GM12878 (cell line): ENCODE data around the gene MAP2K2. TPM values are rescaled to one million over a fixed set of nuclear protein-coding genes. Genes with fewer than 3 reads are reported as not detected.

Experiments
- BCL3 ChIP-seq: IDR thresholded peaks from 2 replicates; pipeline ENCODE4 v1.6.1; 2011; ENCODE audit warnings: borderline replicate concordance, low read depth, mild to moderate bottlenecking, moderate library complexity, low read length; ENCODE audit not compliant: insufficient read depth, poor library complexity, severe bottlenecking
- CBFB ChIP-seq: IDR thresholded peaks from 2 replicates; pipeline ENCODE4 v1.6.1; 2016; ENCODE audit warnings: antibody characterized with exemption, low read depth
- CBX5 ChIP-seq: sonication (generic); IDR thresholded peaks from 2 replicates; pipeline ENCODE4 v1.6.1; 2016; ENCODE audit warnings: low read depth, moderate library complexity, mild to moderate bottlenecking, inconsistent platforms
- DPF2 ChIP-seq: fragments of 450-650 bp; IDR thresholded peaks from 2 replicates; pipeline ENCODE4 v1.6.1; 2017; ENCODE audit warnings: mild to moderate bottlenecking
- GATAD2B ChIP-seq: fragments of 450-650 bp; conservative IDR thresholded peaks from 2 replicates; pipeline ENCODE4 v1.6.1; 2017; ENCODE audit warnings: low read depth, mild to moderate bottlenecking, moderate library complexity
- NFXL1 ChIP-seq: fragments of 450-650 bp; IDR thresholded peaks from 2 replicates; pipeline ENCODE4 v1.6.1; 2017; ENCODE audit warnings: antibody characterized with exemption, mild to moderate bottlenecking, borderline replicate concordance
- POLR2AphosphoS5 ChIP-seq: IDR thresholded peaks from 2 replicates; pipeline ENCODE4 v1.6.1; 2011; ENCODE audit warnings: mild to moderate bottlenecking, low read length, inconsistent platforms
- RAD21 ChIP-seq: IDR thresholded peaks from 2 replicates; pipeline ENCODE4 v1.6.1; 2011; ENCODE audit warnings: mild to moderate bottlenecking, low read depth, low read length, moderate library complexity; ENCODE audit not compliant: insufficient read depth
- SMAD1 ChIP-seq: fragments of 450-650 bp; IDR thresholded peaks from 2 replicates; pipeline ENCODE4 v1.6.1; 2018; ENCODE audit warnings: mild to moderate bottlenecking, low read depth; ENCODE audit not compliant: partially characterized antibody
- SMAD5 ChIP-seq: IDR thresholded peaks from 2 replicates; pipeline ENCODE4 v1.6.1; 2016; ENCODE audit warnings: antibody characterized with exemption, low read depth
- SMARCA5 ChIP-seq: fragments of 450-650 bp; IDR thresholded peaks from 2 replicates; pipeline ENCODE4 v1.6.1; 2017; ENCODE audit warnings: mild to moderate bottlenecking
- SP1 ChIP-seq: IDR thresholded peaks from one replicate; pipeline ENCODE4 v1.6.1; 2011; ENCODE audit warnings: low read depth, low read length
- SUPT20H ChIP-seq: IDR thresholded peaks from 2 replicates; pipeline ENCODE4 v1.6.1; 2011; ENCODE audit warnings: low read depth, mild to moderate bottlenecking, low read length, moderate library complexity, borderline replicate concordance; ENCODE audit not compliant: control insufficient read depth
- SUZ12 ChIP-seq: fragments of 200-600 bp; sonication (generic); IDR thresholded peaks from one replicate; pipeline ENCODE4 v1.6.1; 2018; ENCODE audit warnings: antibody characterized with exemption, mild to moderate bottlenecking; ENCODE audit not compliant: unreplicated experiment
- ZBED1 ChIP-seq: IDR thresholded peaks from 2 replicates; pipeline ENCODE4 v1.6.1; 2016; ENCODE audit warnings: borderline replicate concordance
- ZBTB4 ChIP-seq: fragments of 450-650 bp; formaldehyde crosslinking; IDR thresholded peaks from 2 replicates; pipeline ENCODE4 v1.4.0; 2022; ENCODE audit warnings: mild to moderate bottlenecking, moderate library complexity
- ZBTB40 ChIP-seq: fragments of 450-650 bp; IDR thresholded peaks from 2 replicates; pipeline ENCODE4 v1.6.1; 2016; ENCODE audit warnings: mild to moderate bottlenecking, moderate library complexity, borderline replicate concordance
- ZNF384 ChIP-seq: IDR thresholded peaks from 2 replicates; pipeline ENCODE4 v1.6.1; 2012; ENCODE audit warnings: low read depth, mild to moderate bottlenecking, low read length, improper control_type of control experiment, borderline replicate concordance
- polyA plus RNA-seq, 11 experiments: library from polyadenylated mRNA; depleted of rRNA in 4 of 11; unstranded in 6 of 11; stranded (reverse) in 5 of 11; fragments of >200 nt; fragmentation: Nextera tagmentation in 4 of 11; fragmentation: Illumina TruSeq in 1 of 11; extraction: Ambion mirVana in 4 of 11; extraction: Trizol in 1 of 11; gene quantifications; 1 replicate in 1 of 11; 2 replicates in 10 of 11; pipeline versions ENCODE4 v1.2.1 to v1.2.3, GENCODE V29; 2011 to 2016; ENCODE audit warnings: inconsistent platforms in 2 of 11, missing spikeins in 2 of 11, low read depth in 1 of 11
- total RNA-seq, 4 experiments: library from RNA; depleted of rRNA in 3 of 4; stranded (reverse); fragments of >200 nt in 3 of 4; fragmentation: Illumina TruSeq in 1 of 4; extraction: Trizol in 1 of 4; gene quantifications; 2 replicates each; pipeline versions ENCODE4 v1.2.1 to v1.2.3, GENCODE V29; 2013 to 2021
- TF ChIP-seq, protein P1 (sequence below): fragments of 450-650 bp; IDR thresholded peaks from 2 replicates; pipeline ENCODE4 v1.6.1; 2016; ENCODE audit warnings: mild to moderate bottlenecking
- TF ChIP-seq, protein P2 (sequence below): IDR thresholded peaks from 2 replicates; pipeline ENCODE4 v1.6.1; 2011; ENCODE audit warnings: borderline replicate concordance, low read depth, mild to moderate bottlenecking, moderate library complexity, mixed read lengths, low read length; ENCODE audit not compliant: insufficient read depth; ENCODE audit errors: extremely low read length

Gene MAP2K2
- total and polyA plus RNA-seq, 10 of the 15 experiments (the other 5 are each of a cell fraction or from before 2014, with no cell fraction given), result 1.00 to 210 (median 53.5) TPM

GRCh38 chr19:4060621-4061177 is 63.2 kb downstream of the MAP2K2 start (continued):
- TF ChIP-seq ZBTB4 (CRISPR knock-in tag), result no peak
- no peak for TF ChIP-seq ZBED1
- TF ChIP-seq, protein P1, sequence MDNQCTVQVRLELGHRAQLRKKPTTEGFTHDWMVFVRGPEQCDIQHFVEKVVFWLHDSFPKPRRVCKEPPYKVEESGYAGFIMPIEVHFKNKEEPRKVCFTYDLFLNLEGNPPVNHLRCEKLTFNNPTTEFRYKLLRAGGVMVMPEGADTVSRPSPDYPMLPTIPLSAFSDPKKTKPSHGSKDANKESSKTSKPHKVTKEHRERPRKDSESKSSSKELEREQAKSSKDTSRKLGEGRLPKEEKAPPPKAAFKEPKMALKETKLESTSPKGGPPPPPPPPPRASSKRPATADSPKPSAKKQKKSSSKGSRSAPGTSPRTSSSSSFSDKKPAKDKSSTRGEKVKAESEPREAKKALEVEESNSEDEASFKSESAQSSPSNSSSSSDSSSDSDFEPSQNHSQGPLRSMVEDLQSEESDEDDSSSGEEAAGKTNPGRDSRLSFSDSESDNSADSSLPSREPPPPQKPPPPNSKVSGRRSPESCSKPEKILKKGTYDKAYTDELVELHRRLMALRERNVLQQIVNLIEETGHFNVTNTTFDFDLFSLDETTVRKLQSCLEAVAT, result no peak
- peak; percentile 90 for TF ChIP-seq SMARCA5
- peak; percentile 74 for TF ChIP-seq NFXL1
- TF ChIP-seq SP1, result no peak
- TF ChIP-seq POLR2AphosphoS5, result peak; percentile 70
- no peak for TF ChIP-seq ZNF384
- TF ChIP-seq ZBTB40, result no peak
- no peak for TF ChIP-seq CBX5
- TF ChIP-seq, protein P2, sequence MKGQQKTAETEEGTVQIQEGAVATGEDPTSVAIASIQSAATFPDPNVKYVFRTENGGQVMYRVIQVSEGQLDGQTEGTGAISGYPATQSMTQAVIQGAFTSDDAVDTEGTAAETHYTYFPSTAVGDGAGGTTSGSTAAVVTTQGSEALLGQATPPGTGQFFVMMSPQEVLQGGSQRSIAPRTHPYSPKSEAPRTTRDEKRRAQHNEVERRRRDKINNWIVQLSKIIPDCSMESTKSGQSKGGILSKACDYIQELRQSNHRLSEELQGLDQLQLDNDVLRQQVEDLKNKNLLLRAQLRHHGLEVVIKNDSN, result no peak
- no peak for TF ChIP-seq SUZ12
- TF ChIP-seq SUPT20H, result no peak
- TF ChIP-seq DPF2, result no peak
- no peak for TF ChIP-seq SMAD1
- no peak for TF ChIP-seq SMAD5
- TF ChIP-seq BCL3, result no peak
- no peak for TF ChIP-seq CBFB
- TF ChIP-seq RAD21, result no peak
- no peak for TF ChIP-seq GATAD2B
